SK-N-SH treated with all-trans-retinoic acid at 6 μM for 48 hours (cell line): ENCODE measurements around the gene C5AR1.
A peak's percentile ranks its signal among the peaks of the same experiment; 100 is the strongest.
"Not testable (repeated sequence)": the region's sequence is repeated elsewhere in the genome, so short reads cannot be mapped to it uniquely, and the experiment has no call there.

Experiments
- ATAC-seq: fragments of 200-7000 bp; cut with Tn5 transposase; 3 replicates; pipeline ENCODE4 v1.9.1; 2020; ENCODE audit warnings: mild to moderate bottlenecking, moderate library complexity
- ARNTL ChIP-seq: fragments of 450-650 bp; formaldehyde crosslinking; IDR thresholded peaks from 2 replicates; pipeline ENCODE4 v1.5.0; 2020; ENCODE audit warnings: low read depth, mild to moderate bottlenecking, moderate library complexity, borderline replicate concordance
- BACH2 ChIP-seq: fragments of 250-450 bp; sonication (Bioruptor Pico); IDR thresholded peaks from 2 replicates; pipeline ENCODE4 v1.9.0; 2021; ENCODE audit warnings: mild to moderate bottlenecking, borderline replicate concordance
- CSDC2 ChIP-seq: fragments of 250-450 bp; sonication (Bioruptor Pico); IDR thresholded peaks from 2 replicates; pipeline ENCODE4 v1.5.0; 2020; ENCODE audit warnings: mild to moderate bottlenecking, moderate library complexity
- OSR1 ChIP-seq: fragments of 250-450 bp; sonication (Bioruptor Pico); IDR thresholded peaks from 2 replicates; pipeline ENCODE4 v1.8.0; 2022; ENCODE audit warnings: moderate library complexity, mild to moderate bottlenecking, inconsistent platforms
- PPARA ChIP-seq: fragments of 250-450 bp; sonication (Bioruptor Pico); IDR thresholded peaks from 2 replicates; pipeline ENCODE4 v1.5.0; 2020; ENCODE audit warnings: mild to moderate bottlenecking, borderline replicate concordance
- SNAI2 ChIP-seq: fragments of 250-450 bp; sonication (Bioruptor Pico); IDR thresholded peaks from 2 replicates; pipeline ENCODE4 v1.5.0; 2020; ENCODE audit warnings: mild to moderate bottlenecking, moderate library complexity
- TCF4 ChIP-seq: fragments of 250-450 bp; sonication (Bioruptor Pico); IDR thresholded peaks from 2 replicates; pipeline ENCODE4 v1.8.0; 2021; ENCODE audit warnings: mild to moderate bottlenecking, moderate library complexity, borderline replicate concordance
- TOX ChIP-seq: fragments of 250-450 bp; sonication (Bioruptor Pico); IDR thresholded peaks from 2 replicates; pipeline ENCODE4 v1.8.0; 2021; ENCODE audit warnings: mild to moderate bottlenecking, moderate library complexity, borderline replicate concordance
- ZC3H10 ChIP-seq: fragments of 250-450 bp; sonication (Bioruptor Pico); IDR thresholded peaks from 2 replicates; pipeline ENCODE4 v1.5.1; 2021; ENCODE audit warnings: mild to moderate bottlenecking, moderate library complexity
- ZFP3 ChIP-seq: fragments of 250-450 bp; sonication (Bioruptor Pico); IDR thresholded peaks from 2 replicates; pipeline ENCODE4 v1.5.0; 2020; ENCODE audit warnings: mild to moderate bottlenecking, moderate library complexity
- ZNF565 ChIP-seq: fragments of 450-650 bp; formaldehyde crosslinking; conservative IDR thresholded peaks from 2 replicates; pipeline ENCODE4 v1.5.0; 2020; ENCODE audit warnings: low read depth, mild to moderate bottlenecking, moderate library complexity
- ZNF70 ChIP-seq: fragments of 450-650 bp; formaldehyde crosslinking; IDR thresholded peaks from 2 replicates; pipeline ENCODE4 v1.5.0; 2020; ENCODE audit warnings: mild to moderate bottlenecking, moderate library complexity
- ZNF8 ChIP-seq: fragments of 450-650 bp; formaldehyde crosslinking; IDR thresholded peaks from 2 replicates; pipeline ENCODE4 v1.5.0; 2020; ENCODE audit warnings: mild to moderate bottlenecking, moderate library complexity
- TF ChIP-seq, protein P1 (sequence below): fragments of 250-450 bp; sonication (Bioruptor Pico); IDR thresholded peaks from 2 replicates; pipeline ENCODE4 v1.5.1; 2021; ENCODE audit warnings: mild to moderate bottlenecking, moderate library complexity
- TF ChIP-seq, protein P2 (sequence below): fragments of 250-450 bp; sonication (Bioruptor Pico); IDR thresholded peaks from 2 replicates; pipeline ENCODE4 v1.5.1; 2020; ENCODE audit warnings: low read depth, mild to moderate bottlenecking, moderate library complexity
- TF ChIP-seq, protein P3 (sequence below): fragments of 250-450 bp; sonication (Bioruptor Pico); IDR thresholded peaks from 2 replicates; pipeline ENCODE4 v1.5.0; 2020; ENCODE audit warnings: mild to moderate bottlenecking, moderate library complexity
- TF ChIP-seq, protein P4 (sequence below): fragments of 250-450 bp; sonication (Bioruptor Pico); IDR thresholded peaks from 2 replicates; pipeline ENCODE4 v1.8.0; 2021; ENCODE audit warnings: low read depth, mild to moderate bottlenecking, moderate library complexity, borderline replicate concordance

The C5AR1 gene

DNA sequence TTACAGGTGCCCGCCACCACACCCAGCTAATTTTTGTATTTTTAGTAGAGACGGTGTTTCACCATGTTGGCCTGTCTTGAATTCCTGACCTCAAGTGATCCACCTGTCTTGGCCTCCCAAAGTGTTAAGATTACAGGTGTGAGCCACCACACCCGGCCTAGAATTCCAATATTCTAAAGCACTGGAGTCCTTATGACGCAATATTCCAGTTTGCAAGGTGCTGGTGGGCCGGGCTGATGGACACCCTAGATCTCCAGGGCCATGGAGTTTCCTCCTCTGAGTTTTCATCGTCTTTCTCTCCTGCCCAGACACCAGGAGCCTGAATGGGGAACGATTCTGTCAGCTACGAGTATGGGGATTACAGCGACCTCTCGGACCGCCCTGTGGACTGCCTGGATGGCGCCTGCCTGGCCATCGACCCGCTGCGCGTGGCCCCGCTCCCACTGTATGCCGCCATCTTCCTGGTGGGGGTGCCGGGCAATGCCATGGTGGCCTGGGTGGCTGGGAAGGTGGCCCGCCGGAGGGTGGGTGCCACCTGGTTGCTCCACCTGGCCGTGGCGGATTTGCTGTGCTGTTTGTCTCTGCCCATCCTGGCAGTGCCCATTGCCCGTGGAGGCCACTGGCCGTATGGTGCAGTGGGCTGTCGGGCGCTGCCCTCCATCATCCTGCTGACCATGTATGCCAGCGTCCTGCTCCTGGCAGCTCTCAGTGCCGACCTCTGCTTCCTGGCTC lies 31.0 kb downstream of the C5AR1 start (continued):
- TF ChIP-seq, protein P1, sequence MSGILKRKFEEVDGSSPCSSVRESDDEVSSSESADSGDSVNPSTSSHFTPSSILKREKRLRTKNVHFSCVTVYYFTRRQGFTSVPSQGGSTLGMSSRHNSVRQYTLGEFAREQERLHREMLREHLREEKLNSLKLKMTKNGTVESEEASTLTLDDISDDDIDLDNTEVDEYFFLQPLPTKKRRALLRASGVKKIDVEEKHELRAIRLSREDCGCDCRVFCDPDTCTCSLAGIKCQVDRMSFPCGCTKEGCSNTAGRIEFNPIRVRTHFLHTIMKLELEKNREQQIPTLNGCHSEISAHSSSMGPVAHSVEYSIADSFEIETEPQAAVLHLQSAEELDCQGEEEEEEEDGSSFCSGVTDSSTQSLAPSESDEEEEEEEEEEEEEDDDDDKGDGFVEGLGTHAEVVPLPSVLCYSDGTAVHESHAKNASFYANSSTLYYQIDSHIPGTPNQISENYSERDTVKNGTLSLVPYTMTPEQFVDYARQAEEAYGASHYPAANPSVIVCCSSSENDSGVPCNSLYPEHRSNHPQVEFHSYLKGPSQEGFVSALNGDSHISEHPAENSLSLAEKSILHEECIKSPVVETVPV (CRISPR knock-in tag) = no peak
- TF ChIP-seq, protein P2, sequence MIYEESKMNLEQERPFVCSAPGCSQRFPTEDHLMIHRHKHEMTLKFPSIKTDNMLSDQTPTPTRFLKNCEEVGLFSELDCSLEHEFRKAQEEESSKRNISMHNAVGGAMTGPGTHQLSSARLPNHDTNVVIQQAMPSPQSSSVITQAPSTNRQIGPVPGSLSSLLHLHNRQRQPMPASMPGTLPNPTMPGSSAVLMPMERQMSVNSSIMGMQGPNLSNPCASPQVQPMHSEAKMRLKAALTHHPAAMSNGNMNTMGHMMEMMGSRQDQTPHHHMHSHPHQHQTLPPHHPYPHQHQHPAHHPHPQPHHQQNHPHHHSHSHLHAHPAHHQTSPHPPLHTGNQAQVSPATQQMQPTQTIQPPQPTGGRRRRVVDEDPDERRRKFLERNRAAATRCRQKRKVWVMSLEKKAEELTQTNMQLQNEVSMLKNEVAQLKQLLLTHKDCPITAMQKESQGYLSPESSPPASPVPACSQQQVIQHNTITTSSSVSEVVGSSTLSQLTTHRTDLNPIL = no peak
- TF ChIP-seq TCF4 (CRISPR knock-in tag) = no peak

DNA sequence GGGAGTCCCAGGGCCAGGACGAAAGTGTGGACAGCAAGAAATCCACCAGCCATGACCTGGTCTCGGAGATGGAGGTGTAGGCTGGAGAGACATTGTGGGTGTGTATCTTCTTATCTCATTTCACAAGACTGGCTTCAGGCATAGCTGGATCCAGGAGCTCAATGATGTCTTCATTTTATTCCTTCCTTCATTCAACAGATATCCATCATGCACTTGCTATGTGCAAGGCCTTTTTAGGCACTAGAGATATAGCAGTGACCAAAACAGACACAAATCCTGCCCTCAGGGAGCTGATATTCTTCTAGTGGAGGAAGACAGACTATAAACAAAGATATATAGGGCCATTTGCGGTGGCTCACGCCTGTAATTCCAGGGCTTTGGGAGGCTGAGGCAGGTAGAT lies 32.1 kb downstream of the C5AR1 start:
- no peak for TF ChIP-seq ZNF70 (CRISPR knock-in tag)
- no peak for TF ChIP-seq ZFP3 (CRISPR knock-in tag)
- TF ChIP-seq ZC3H10 (CRISPR knock-in tag) = no peak
- no peak for ATAC-seq

DNA sequence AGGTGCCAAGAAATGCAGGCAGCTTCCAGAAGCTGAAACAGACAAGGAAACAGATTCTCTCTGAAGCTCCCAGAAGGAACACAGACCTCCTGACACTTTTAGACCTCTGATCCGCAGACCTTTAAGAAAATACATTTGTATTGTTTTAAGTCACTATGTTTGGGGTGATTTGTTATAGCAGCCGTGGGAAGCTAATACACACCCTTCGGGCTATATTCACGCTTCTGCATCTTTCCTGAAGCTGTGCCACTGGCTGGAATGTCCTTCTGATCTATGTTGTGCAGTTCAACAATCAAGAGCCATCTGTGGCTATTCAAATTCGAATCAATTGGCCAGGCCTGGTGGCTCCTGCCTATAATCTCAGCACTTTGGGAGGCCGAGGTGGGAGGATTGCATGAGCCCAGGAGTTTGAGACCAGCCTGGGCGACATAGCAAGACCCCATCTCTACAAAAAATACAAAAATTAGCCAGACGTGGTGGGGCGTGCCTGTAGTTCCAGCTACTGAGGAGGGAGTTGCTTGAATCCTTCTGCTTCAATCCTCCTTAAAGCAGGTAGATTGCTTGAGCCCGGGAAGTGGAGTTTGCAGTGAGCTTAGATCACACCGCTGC lies 33.6 kb downstream of the C5AR1 start:
- no peak for ATAC-seq
- TF ChIP-seq ZNF565 (no peak), TCF4 (CRISPR knock-in tag) (no peak), TOX (CRISPR knock-in tag) (no peak), ZNF8 (CRISPR knock-in tag) (no peak), CSDC2 (CRISPR knock-in tag) (no peak), ZC3H10 (CRISPR knock-in tag) (no peak), PPARA (no peak), ZFP3 (CRISPR knock-in tag) (no peak), ARNTL (CRISPR knock-in tag) (no peak)
- TF ChIP-seq, protein P3, sequence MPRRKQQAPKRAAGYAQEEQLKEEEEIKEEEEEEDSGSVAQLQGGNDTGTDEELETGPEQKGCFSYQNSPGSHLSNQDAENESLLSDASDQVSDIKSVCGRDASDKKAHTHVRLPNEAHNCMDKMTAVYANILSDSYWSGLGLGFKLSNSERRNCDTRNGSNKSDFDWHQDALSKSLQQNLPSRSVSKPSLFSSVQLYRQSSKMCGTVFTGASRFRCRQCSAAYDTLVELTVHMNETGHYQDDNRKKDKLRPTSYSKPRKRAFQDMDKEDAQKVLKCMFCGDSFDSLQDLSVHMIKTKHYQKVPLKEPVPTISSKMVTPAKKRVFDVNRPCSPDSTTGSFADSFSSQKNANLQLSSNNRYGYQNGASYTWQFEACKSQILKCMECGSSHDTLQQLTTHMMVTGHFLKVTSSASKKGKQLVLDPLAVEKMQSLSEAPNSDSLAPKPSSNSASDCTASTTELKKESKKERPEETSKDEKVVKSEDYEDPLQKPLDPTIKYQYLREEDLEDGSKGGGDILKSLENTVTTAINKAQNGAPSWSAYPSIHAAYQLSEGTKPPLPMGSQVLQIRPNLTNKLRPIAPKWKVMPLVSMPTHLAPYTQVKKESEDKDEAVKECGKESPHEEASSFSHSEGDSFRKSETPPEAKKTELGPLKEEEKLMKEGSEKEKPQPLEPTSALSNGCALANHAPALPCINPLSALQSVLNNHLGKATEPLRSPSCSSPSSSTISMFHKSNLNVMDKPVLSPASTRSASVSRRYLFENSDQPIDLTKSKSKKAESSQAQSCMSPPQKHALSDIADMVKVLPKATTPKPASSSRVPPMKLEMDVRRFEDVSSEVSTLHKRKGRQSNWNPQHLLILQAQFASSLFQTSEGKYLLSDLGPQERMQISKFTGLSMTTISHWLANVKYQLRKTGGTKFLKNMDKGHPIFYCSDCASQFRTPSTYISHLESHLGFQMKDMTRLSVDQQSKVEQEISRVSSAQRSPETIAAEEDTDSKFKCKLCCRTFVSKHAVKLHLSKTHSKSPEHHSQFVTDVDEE (CRISPR knock-in tag) = no peak

DNA sequence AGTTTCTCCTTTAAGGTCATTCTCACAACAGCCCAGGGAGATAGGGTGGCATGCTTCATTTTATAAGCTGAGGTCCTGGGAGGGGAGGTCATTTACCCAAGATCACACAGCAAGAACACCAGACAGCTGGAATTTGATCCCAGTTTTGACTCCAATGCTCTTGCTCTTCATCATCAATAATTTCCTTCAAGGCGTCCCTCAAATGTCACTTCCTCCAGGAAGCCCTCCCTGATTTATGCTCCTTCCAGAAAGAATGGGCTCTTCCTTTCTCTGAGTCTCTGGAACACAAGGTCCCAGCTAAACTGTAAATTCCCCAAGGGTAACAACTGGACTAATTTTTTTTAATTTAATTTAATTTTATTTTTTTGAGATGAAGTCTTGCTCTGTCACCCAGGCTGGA lies 34.8 kb downstream of the C5AR1 start:
- ATAC-seq = no peak
- TF ChIP-seq ZNF70 (CRISPR knock-in tag) (no peak), BACH2 (CRISPR knock-in tag) (no peak)
- TF ChIP-seq, all 23 proteins: peak for 0

DNA sequence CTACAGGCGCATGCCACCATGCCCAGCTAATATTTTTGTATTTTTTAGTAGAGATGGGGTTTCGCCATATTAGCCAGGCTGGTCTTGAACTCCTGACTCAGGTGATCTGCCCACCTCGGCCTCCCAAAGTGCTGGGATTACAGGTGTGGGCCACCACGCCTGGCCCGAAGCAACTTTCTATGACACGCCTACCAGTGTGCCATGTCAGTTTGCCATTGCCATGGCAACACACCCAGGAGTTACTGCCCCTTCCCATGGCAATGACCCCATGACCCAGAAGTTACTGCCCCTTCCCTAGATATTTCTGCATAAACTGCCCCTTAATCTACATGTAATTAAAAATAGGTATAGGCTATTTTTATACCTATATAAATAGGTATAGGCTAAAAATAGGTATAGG lies 36.4 kb downstream of the C5AR1 start:
- ATAC-seq = not testable (repeated sequence)

DNA sequence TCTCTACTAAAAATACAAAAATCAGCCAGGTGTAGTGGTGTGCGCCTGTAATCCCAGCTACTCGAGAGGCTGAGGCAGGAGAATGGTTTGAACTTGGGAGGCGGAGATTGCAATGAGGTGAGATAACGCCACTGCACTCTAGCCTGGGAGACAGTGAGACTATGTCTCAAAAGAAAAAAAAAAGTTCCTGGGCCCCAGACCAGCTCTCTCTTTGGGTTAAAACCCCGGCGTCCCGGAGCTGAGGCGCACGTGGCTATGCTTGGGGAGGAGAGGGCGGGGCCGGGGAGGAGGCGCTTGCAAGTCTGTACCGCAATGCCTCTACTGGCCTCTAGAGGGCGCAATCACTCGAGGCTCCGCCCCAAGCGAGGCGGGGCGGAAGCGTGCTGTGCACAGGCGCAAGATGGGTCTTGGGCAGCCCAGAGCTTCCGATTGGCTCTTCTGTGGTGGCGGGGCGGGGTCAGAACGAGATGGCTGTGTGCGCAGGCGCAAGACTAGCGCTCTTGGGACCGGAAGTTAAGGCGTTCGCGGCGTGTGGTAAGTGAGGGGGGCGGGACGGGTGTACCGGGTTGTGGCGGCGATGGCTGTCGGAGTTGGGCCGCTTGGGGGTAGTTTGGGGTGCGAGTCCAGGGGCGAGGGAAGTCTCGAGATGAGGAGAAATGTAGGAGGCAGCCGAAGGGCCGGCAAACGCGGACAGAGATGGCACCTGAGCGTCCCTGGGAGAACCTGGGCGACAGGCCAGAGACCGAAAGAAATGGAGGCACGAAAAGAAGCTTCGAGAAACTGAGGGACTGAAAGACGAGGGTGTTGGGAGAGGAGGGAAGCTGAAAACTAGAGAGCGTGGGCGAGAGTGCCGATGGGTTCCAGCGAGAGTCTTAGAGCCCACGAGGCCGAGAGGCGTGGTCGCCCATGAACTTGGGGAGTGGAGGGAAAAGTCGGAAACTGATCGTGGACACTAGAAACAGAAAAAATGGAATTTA lies 39.4 kb downstream of the C5AR1 start, which contains the start of gene DHX34:
DHX34 (plus strand) TSS at position 497 of the 977 bp plus-strand sequence. CDS start 3,716 bp downstream, outside the sequence.
- TF ChIP-seq, protein P3 (CRISPR knock-in tag) = no peak
- TF ChIP-seq ZNF565 (no peak), OSR1 (CRISPR knock-in tag) (no peak), TOX (CRISPR knock-in tag) (no peak), ZC3H10 (CRISPR knock-in tag) (no peak), SNAI2 (CRISPR knock-in tag) (no peak), ZFP3 (CRISPR knock-in tag) (no peak), CSDC2 (CRISPR knock-in tag) (no peak), ZNF8 (CRISPR knock-in tag) (no peak)
- TF ChIP-seq, protein P4, sequence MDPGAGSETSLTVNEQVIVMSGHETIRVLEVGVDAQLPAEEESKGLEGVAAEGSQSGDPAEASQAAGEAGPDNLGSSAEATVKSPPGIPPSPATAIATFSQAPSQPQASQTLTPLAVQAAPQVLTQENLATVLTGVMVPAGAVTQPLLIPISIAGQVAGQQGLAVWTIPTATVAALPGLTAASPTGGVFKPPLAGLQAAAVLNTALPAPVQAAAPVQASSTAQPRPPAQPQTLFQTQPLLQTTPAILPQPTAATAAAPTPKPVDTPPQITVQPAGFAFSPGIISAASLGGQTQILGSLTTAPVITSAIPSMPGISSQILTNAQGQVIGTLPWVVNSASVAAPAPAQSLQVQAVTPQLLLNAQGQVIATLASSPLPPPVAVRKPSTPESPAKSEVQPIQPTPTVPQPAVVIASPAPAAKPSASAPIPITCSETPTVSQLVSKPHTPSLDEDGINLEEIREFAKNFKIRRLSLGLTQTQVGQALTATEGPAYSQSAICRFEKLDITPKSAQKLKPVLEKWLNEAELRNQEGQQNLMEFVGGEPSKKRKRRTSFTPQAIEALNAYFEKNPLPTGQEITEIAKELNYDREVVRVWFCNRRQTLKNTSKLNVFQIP (CRISPR knock-in tag) = no peak
- ATAC-seq = peak; percentile 97
